Smooth muscle cell (in vitro differentiated cells): ENCODE data around the gene MDFI. TPM values are rescaled to one million over a fixed set of nuclear protein-coding genes. Genes with fewer than 3 reads are reported as not detected.

Source experiments
- DNase-seq: peaks from one replicate; lab custom pipeline; 2025; ENCODE audit not compliant: unreplicated experiment; lab: John Stamatoyannopoulos, UW
- H2AFZ ChIP-seq: fragments of 200-600 bp; sonication (generic); 2 replicates; pipeline ENCODE4 v1.6.0; 2016; ENCODE audit warnings: antibody characterized with exemption, low read depth, mild to moderate bottlenecking
- H3F3A ChIP-seq: fragments of 200-600 bp; sonication (generic); 2 replicates; pipeline ENCODE4 v1.6.0; 2017; ENCODE audit warnings: antibody characterized with exemption, low read depth
- H3K27ac ChIP-seq: fragments of 200-600 bp; sonication (generic); 2 replicates; pipeline ENCODE4 v1.5.1; 2016; ENCODE audit warnings: low read depth, mild to moderate bottlenecking
- H3K27me3 ChIP-seq: fragments of 200-600 bp; sonication (generic); 2 replicates; pipeline ENCODE4 v1.6.1; 2016; ENCODE audit warnings: low read depth, mild to moderate bottlenecking
- H3K36me3 ChIP-seq: fragments of 200-600 bp; sonication (generic); 2 replicates; pipeline ENCODE4 v1.5.1; 2016; ENCODE audit warnings: low read depth
- H3K4me1 ChIP-seq: fragments of 200-600 bp; sonication (generic); 2 replicates; pipeline ENCODE4 v1.5.1; 2016; ENCODE audit warnings: low read depth
- H3K4me2 ChIP-seq: fragments of 200-600 bp; sonication (generic); 2 replicates; pipeline ENCODE4 v1.6.0; 2016; ENCODE audit warnings: mild to moderate bottlenecking
- H3K4me3 ChIP-seq: fragments of 200-600 bp; sonication (generic); 2 replicates; pipeline ENCODE4 v1.5.1; 2016; ENCODE audit warnings: mild to moderate bottlenecking
- H3K79me2 ChIP-seq: fragments of 200-600 bp; sonication (generic); 2 replicates; pipeline ENCODE4 v1.6.0; 2016; ENCODE audit warnings: low read depth, mild to moderate bottlenecking
- H3K9ac ChIP-seq: fragments of 200-600 bp; sonication (generic); 2 replicates; pipeline ENCODE4 v1.6.0; 2016; ENCODE audit warnings: low read depth
- H3K9me3 ChIP-seq: fragments of 200-600 bp; sonication (generic); replicated peaks from 2 replicates; pipeline ENCODE4 v1.5.1; 2016; ENCODE audit warnings: low read depth
- H4K20me1 ChIP-seq: fragments of 200-600 bp; sonication (generic); 2 replicates; pipeline ENCODE4 v1.6.0; 2016; ENCODE audit warnings: low read depth
- WGBS: methylation state at CpG from one replicate; pipeline ENCODE4 v1.1.7; 2016; ENCODE audit warnings: low lambda C conversion rate; 5-methylcytosine and 5-hydroxymethylcytosine counted together
- polyA plus RNA-seq: library from polyadenylated mRNA; unstranded; fragments of >200 nt; fragmentation: Nextera tagmentation; extraction: Ambion mirVana; gene quantifications from 2 replicates; pipeline ENCODE4 v1.2.1, GENCODE V29; 2016
- total RNA-seq: library from RNA; depleted of rRNA; stranded (reverse); fragments of >200 nt; gene quantifications from 2 replicates; pipeline ENCODE4 v1.2.3, GENCODE V29; 2014
- TF ChIP-seq, protein P1 (sequence below): fragments of 200-600 bp; sonication (generic); IDR thresholded peaks from 2 replicates; pipeline ENCODE4 v1.5.1; 2017; ENCODE audit warnings: borderline replicate concordance, mild to moderate bottlenecking, antibody characterized with exemption; ENCODE audit not compliant: insufficient read depth, poor library complexity, severe bottlenecking

MDFI gene
- total and polyA plus RNA-seq, 2 experiments from 2014 or later, result 102 to 168 TPM

DNA sequence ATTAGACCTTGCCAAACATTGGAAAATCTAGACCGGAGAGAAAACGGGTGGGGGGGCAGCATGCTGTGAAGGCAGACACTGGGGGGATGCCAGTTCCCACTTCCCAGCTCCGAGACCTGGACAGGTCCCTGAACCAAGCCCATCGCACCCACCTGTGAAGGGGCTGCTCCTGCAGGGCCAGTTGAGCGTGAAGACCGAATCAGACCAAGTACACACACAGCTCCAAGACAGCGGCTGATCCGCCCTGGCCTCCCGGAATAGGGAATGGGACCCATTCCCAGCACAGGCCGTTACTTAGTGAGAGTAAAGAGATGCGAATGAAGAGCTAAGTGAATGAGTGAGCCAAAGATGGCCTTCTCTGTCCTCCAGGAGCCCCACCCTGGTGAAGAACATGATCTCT is 41.5 kb upstream of the MDFI start:
- 94% methylated on average over 11 of the region's 11 CpGs for WGBS
- DNase-seq, result no peak

DNA sequence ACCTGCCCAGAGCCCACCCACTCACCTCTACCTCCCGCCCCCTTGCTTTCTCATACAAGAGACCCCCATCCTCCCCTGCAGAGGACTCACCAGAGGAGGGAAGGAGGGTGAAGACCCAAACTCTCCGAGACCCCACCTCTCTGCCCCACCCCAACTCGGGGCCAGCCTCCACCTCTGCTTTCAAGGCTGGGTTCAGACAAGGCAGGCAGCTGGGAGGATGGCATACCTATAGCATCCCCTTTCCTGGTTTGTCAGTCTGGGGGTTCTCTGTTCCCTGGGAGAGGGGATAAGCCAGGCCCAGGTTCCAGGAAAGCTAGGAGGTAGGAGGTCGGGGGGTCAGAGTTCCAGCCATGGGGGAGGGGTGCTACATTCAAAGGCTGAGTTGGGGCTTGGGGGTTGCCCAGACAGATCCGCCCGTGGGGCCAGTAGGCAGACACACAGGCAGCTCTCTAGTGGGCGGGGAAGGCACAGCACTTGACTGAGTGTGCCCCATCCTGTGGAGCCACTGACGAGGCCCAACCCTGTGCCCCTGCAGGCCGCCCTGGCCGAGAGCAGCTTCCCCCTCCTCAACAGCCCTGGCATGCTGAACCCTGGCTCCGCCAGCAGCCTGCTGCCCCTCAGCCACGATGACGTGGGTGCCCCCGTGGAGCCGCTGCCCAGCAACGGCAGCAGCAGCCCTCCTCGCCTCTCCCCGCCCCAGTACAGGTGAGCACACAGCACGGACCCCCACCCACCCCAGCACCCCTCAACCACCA is 40.8 kb upstream of the MDFI start:
- Histone ChIP-seq H3K9me3 (no peaks in the 10 kb centered on the region), H3K27ac (no peak overlapping the region), H3K4me1 (peaks cover 5% of the 10 kb centered on the region), H3K36me3 (no peaks in the 10 kb centered on the region), H3K79me2 (no peaks in the 10 kb centered on the region), H3K9ac (no peak overlapping the region), H3F3A (no peaks in the 10 kb centered on the region), H3K4me3 (no peak overlapping the region), H2AFZ (no peak overlapping the region), H4K20me1 (no peaks in the 10 kb centered on the region), H3K27me3 (no peaks in the 10 kb centered on the region), H3K4me2 (no peak overlapping the region)
- TF ChIP-seq, protein P1, sequence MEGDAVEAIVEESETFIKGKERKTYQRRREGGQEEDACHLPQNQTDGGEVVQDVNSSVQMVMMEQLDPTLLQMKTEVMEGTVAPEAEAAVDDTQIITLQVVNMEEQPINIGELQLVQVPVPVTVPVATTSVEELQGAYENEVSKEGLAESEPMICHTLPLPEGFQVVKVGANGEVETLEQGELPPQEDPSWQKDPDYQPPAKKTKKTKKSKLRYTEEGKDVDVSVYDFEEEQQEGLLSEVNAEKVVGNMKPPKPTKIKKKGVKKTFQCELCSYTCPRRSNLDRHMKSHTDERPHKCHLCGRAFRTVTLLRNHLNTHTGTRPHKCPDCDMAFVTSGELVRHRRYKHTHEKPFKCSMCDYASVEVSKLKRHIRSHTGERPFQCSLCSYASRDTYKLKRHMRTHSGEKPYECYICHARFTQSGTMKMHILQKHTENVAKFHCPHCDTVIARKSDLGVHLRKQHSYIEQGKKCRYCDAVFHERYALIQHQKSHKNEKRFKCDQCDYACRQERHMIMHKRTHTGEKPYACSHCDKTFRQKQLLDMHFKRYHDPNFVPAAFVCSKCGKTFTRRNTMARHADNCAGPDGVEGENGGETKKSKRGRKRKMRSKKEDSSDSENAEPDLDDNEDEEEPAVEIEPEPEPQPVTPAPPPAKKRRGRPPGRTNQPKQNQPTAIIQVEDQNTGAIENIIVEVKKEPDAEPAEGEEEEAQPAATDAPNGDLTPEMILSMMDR, result no peak
- no peak for DNase-seq
- WGBS, result 88% methylated on average over 11 of the region's 19 CpGs

More for the DNA sequence above, 41.5 kb upstream of the MDFI start:
- Histone ChIP-seq H3K27me3 (no peaks in the 10 kb centered on the region), H3K9ac (no peak overlapping the region), H4K20me1 (no peaks in the 10 kb centered on the region), H3K79me2 (no peaks in the 10 kb centered on the region), H3K36me3 (no peaks in the 10 kb centered on the region), H2AFZ (no peak overlapping the region), H3K9me3 (no peaks in the 10 kb centered on the region), H3K4me3 (no peak overlapping the region), H3F3A (no peaks in the 10 kb centered on the region), H3K4me2 (no peak overlapping the region), H3K27ac (no peak overlapping the region), H3K4me1 (no peaks in the 10 kb centered on the region)
- TF ChIP-seq, protein P1, result no peak

DNA sequence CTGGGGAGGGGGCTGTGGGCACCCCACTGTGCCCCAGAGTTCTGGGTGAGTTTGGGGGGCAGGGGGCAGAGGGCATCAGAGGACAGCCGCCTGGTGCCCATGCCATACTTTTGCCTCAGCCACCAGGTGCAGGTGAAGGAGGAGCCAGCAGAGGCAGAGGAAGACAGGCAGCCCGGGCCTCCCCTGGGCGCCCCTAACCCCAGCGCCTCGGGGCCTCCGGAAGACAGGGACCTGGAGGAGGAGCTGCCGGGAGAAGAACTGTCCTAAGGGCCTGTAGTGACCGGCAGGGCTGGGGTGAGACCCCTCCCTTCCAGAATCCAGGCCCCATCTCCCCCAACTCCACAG is 39.6 kb upstream of the MDFI start:
- no peak overlapping the region for H3K9ac ChIP-seq
- H3K27me3 ChIP-seq, result no peaks in the 10 kb centered on the region
- no peak overlapping the region for H2AFZ ChIP-seq
- DNase-seq, result no peak
- H3K4me1 ChIP-seq, result peaks cover 7% of the 10 kb centered on the region
- no peaks in the 10 kb centered on the region for H3K79me2 ChIP-seq
- WGBS, result 98% methylated on average over 8 of the region's 8 CpGs
- no peak overlapping the region for H3K27ac ChIP-seq
- no peaks in the 10 kb centered on the region for H3K36me3 ChIP-seq
- TF ChIP-seq, protein P1, result no peak
- H3K9me3 ChIP-seq, result no peaks in the 10 kb centered on the region
- no peak overlapping the region for H3K4me2 ChIP-seq
- H3F3A ChIP-seq, result no peaks in the 10 kb centered on the region
- H4K20me1 ChIP-seq, result no peaks in the 10 kb centered on the region
- H3K4me3 ChIP-seq, result no peak overlapping the region
